Articular chondrocyte of knee joint (primary cell): ENCODE measurements around the gene BIRC2. TPM values are rescaled to one million over a fixed set of nuclear protein-coding genes. Genes with fewer than 3 reads are reported as not detected.

Experiments
- small RNA-seq: library from RNA; depleted of rRNA; stranded (forward); fragments of <200 nt; gene quantifications from one replicate; pipeline ENCODE3, GENCODE V24; 2012
- total RNA-seq: library from RNA; depleted of rRNA; stranded (reverse); fragments of >200 nt; gene quantifications from 2 replicates; pipeline ENCODE4 v1.2.3, GENCODE V29; 2012

The BIRC2 gene
- 79.7 and 103 TPM in 2 replicates for total RNA-seq

DNA sequence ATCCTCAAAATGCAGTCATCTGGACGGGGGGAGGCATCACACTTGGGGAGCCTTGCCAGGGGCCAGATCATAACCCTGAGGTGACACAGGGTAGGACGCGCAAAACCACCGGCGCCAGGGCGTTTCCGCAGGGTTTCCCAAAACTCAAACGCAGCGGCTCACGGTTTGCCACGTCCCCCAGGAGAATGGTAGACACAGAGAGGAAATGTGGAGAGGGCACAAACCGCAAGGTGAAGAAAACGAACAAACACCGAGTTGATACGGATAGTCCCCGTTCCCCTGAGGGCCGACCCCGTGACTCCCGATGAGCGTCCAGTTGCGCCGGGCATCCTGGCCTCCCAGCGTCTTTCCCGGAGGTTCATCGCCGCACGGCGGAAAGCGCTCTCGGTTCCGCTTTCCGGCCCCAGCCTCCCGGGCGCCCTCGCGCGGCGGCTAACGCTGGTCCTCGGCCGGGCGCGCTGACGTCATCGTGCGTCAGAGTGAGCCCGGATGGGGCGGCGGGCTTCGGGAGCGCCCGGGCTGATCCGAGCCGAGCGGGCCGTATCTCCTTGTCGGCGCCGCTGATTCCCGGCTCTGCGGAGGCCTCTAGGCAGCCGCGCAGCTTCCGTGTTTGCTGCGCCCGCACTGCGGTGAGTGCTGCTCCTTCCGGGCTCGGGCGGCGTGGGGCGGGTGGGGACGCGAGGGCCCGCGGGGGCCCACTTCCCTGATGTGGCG, at the start of gene BIRC2:
TSS of gene BIRC2 (plus strand) at position 467 of the 714 bp plus-strand sequence. CDS start 2,641 bp downstream, outside the sequence.

DNA sequence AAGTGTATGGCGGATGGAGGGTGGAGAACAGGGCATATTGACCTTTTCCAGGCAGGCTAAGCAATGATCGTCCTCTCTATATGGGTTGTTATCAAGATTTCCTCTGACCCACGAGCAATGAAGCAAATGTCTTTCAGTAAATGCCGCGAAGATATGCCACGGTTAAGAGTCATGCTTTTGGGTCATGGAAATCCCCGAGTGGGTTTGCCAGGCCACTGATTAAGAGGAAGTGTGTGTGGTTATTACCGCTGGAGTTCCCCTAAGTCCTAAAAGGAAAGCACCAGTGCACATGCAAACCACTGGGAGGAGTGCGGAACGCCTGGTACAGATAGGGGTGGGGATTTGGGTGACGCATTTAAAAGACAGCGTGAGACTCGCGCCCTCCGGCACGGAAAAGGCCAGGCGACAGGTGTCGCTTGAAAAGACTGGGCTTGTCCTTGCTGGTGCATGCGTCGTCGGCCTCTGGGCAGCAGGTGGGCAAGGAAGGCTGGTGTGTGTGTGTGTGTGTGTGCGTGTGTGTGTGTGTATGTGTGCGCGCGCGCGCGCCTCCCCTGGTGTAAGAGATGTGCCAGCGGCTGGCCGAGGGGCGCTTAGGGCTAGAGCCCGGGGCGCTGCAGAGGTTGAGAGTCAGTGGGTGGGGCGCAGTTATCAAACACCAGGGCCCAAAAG, 29.8 kb upstream of the BIRC2 start, which contains the start of gene BIRC3:
TSS of gene BIRC3 (plus strand) at position 386 of the 669 bp plus-strand sequence. CDS start 7,026 bp downstream, outside the sequence.

Small RNAs within 50 kb of the gene (small RNA-seq; reads per million reads assigned to genes)
- gene AP000942.3, result not detected
- gene AP000942.4, result not detected
- gene RNU6-952P, result not detected

Other genes with a start within 250 kb of the BIRC2 start
- 171 and 172 TPM in 2 replicates for gene YAP1, start 236.8 kb upstream of the BIRC2 start, total RNA-seq
- gene BIRC3, start 29.7 kb upstream of the BIRC2 start, total RNA-seq, result 3.3 and 8.3 TPM in 2 replicates
- 143 and 165 TPM in 2 replicates for gene TMEM123, start 105.6 kb downstream of the BIRC2 start, total RNA-seq
- not detected in 2 replicates for gene MMP7, start 183.5 kb downstream of the BIRC2 start, total RNA-seq